HG02852 (cell line): ENCODE measurements around the gene IQCM.

ENCODE experiments used
- ATAC-seq: cut with Tn5 transposase; IDR thresholded peaks from one replicate; pipeline ENCODE4 v1.9.1; 2021; ENCODE audit warnings: mild to moderate bottlenecking, moderate library complexity; ENCODE audit not compliant: unreplicated experiment

Gene IQCM

GRCh38 chr4:149815743-149816142, at the start of gene IQCM:
Gene IQCM (minus strand): TSS chr4:149815843. CDS start chr4:149742691, 73,152 bp downstream.
- no peak for ATAC-seq

- ATAC-seq: no peak
Observed at GRCh38 chr4:149857446-149857845, 41.8 kb upstream of the IQCM start.

GRCh38 chr4:149845743-149846142, 30.1 kb upstream of the IQCM start:
- ATAC-seq: no peak

GRCh38 chr4:149841686-149842085, 26.0 kb upstream of the IQCM start:
- ATAC-seq: no peak

- no peak for ATAC-seq
Observed at GRCh38 chr4:149838036-149838435, 22.4 kb upstream of the IQCM start.

GRCh38 chr4:149836546-149836945, 20.9 kb upstream of the IQCM start:
- no peak for ATAC-seq

- no peak for ATAC-seq
Observed at GRCh38 chr4:149835280-149835679, 19.6 kb upstream of the IQCM start.

- no peak for ATAC-seq
Observed at GRCh38 chr4:149831656-149832208, 16.1 kb upstream of the IQCM start.

- ATAC-seq: no peak
Observed at GRCh38 chr4:149830823-149831222, 15.2 kb upstream of the IQCM start.

- ATAC-seq: no peak
Observed at GRCh38 chr4:149825336-149825735, 9.7 kb upstream of the IQCM start.

- no peak for ATAC-seq
Observed at GRCh38 chr4:149823769-149824221, 8.2 kb upstream of the IQCM start.

- no peak for ATAC-seq
Observed at GRCh38 chr4:149801416-149801815, 14.2 kb downstream of the IQCM start.

GRCh38 chr4:149799546-149799945, 16.1 kb downstream of the IQCM start:
- no peak for ATAC-seq

GRCh38 chr4:149796381-149796780, 19.3 kb downstream of the IQCM start:
- ATAC-seq: no peak

- no peak for ATAC-seq
Observed at GRCh38 chr4:149795256-149795655, 20.4 kb downstream of the IQCM start.

GRCh38 chr4:149794352-149794751, 21.3 kb downstream of the IQCM start:
- no peak for ATAC-seq

GRCh38 chr4:149793459-149793858, 22.2 kb downstream of the IQCM start:
- no peak for ATAC-seq

GRCh38 chr4:149791851-149792250, 23.8 kb downstream of the IQCM start:
- ATAC-seq: no peak

GRCh38 chr4:149790172-149790907, 25.3 kb downstream of the IQCM start:
- no peak for ATAC-seq

GRCh38 chr4:149788300-149788699, 27.3 kb downstream of the IQCM start:
- ATAC-seq: no peak

GRCh38 chr4:149785696-149786431, 29.8 kb downstream of the IQCM start:
- ATAC-seq: no peak

- no peak for ATAC-seq
Observed at GRCh38 chr4:149784018-149784417, 31.6 kb downstream of the IQCM start.
